SU-DHL-6 (cell line): ENCODE measurements around the gene FBLN7.

Experiments used
- EZH2phosphoT487 ChIP-seq: fragments of 200-600 bp; sonication (generic), shearing (Covaris generic); conservative IDR thresholded peaks from 2 replicates; pipeline ENCODE4 v1.6.1; 2018; ENCODE audit warnings: mild to moderate bottlenecking, antibody characterized with exemption, low read length, moderate library complexity, mixed read lengths
- TF ChIP-seq, protein P1 (sequence below): fragments of 200-600 bp; sonication (generic); IDR thresholded peaks from one replicate; pipeline ENCODE4 v1.5.1; 2017; ENCODE audit warnings: antibody characterized with exemption, mild to moderate bottlenecking, low read length, moderate library complexity; ENCODE audit not compliant: insufficient read depth, poor library complexity, severe bottlenecking

- TF ChIP-seq, protein P1, sequence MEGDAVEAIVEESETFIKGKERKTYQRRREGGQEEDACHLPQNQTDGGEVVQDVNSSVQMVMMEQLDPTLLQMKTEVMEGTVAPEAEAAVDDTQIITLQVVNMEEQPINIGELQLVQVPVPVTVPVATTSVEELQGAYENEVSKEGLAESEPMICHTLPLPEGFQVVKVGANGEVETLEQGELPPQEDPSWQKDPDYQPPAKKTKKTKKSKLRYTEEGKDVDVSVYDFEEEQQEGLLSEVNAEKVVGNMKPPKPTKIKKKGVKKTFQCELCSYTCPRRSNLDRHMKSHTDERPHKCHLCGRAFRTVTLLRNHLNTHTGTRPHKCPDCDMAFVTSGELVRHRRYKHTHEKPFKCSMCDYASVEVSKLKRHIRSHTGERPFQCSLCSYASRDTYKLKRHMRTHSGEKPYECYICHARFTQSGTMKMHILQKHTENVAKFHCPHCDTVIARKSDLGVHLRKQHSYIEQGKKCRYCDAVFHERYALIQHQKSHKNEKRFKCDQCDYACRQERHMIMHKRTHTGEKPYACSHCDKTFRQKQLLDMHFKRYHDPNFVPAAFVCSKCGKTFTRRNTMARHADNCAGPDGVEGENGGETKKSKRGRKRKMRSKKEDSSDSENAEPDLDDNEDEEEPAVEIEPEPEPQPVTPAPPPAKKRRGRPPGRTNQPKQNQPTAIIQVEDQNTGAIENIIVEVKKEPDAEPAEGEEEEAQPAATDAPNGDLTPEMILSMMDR = no peak
- no peak for TF ChIP-seq EZH2phosphoT487
Measured at GRCh38 chr2:112201696-112202430, 63.7 kb downstream of the FBLN7 start.
